Ovary (tissue), 9 donors: ENCODE measurements around the gene ZP1. TPM values are rescaled to one million over a fixed set of nuclear protein-coding genes. Genes with fewer than 3 reads are reported as not detected.
A peak's percentile ranks its signal among the peaks of the same experiment; 100 is the strongest.

ENCODE experiments used
- DNase-seq, 5 donors: peaks; one replicate each; pipeline ENCODE4 v3.0.0-alpha.2; 2019 to 2020
- H3K27ac ChIP-seq, 2 donors: fragments of 200-600 bp; one replicate each; pipeline versions ENCODE4 v1.5.1 to v1.8.0; 2019 to 2022
- H3K27me3 ChIP-seq: fragments of 200-600 bp; one replicate; pipeline ENCODE4 v1.8.0; 2022
- H3K36me3 ChIP-seq: fragments of 200-600 bp; sonication (generic); one replicate; pipeline ENCODE4 v1.5.1; 2019
- H3K4me1 ChIP-seq: one replicate; pipeline ENCODE4 v1.8.1; 2013; ENCODE audit warnings: mild to moderate bottlenecking, moderate library complexity; ENCODE audit not compliant: insufficient read depth
- H3K4me3 ChIP-seq: fragments of 200-600 bp; sonication (generic); one replicate; pipeline ENCODE4 v1.5.1; 2017
- H3K9me3 ChIP-seq, 2 donors: fragments of 200-600 bp in 1 of 2; sonication (generic) in 1 of 2; one replicate each; pipeline versions ENCODE4 v1.5.1 to v1.8.1; 2013 to 2019; ENCODE audit warnings: mild to moderate bottlenecking in 1 of 2, moderate library complexity in 1 of 2
- CTCF ChIP-seq, 3 donors: fragments of 450-650 bp in 2 of 3; fragments of 200-600 bp in 1 of 3; IDR thresholded peaks; one replicate each; pipeline versions ENCODE4 v1.5.1 to v1.8.0; 2016 to 2022; ENCODE audit warnings: antibody characterized with exemption in 3 of 3, mild to moderate bottlenecking in 1 of 3
- EP300 ChIP-seq: sonication (generic); formaldehyde crosslinking; IDR thresholded peaks from one replicate; pipeline ENCODE4 v1.6.1; 2017; ENCODE audit warnings: antibody characterized with exemption
- POLR2A ChIP-seq: fragments of 450-650 bp; IDR thresholded peaks from one replicate; pipeline ENCODE4 v1.6.1; 2017; ENCODE audit warnings: antibody characterized with exemption, mild to moderate bottlenecking, moderate library complexity
- WGBS, 3 donors: extraction: QIAGEN DNeasy Blood & Tissue Kit in 1 of 3; methylation state at CpG; one replicate each; pipeline versions ENCODE4 v1.1.5 to v1.1.7; 2013 to 2017; 5-methylcytosine and 5-hydroxymethylcytosine counted together
- intact Hi-C, 4 donors: fragments of 100-400 bp; cut with DNase I; formaldehyde crosslinking; loops; one replicate each; pipeline versions ENCODE4 v1.11.0 to v1.15.1; 2022 to 2023
- polyA plus RNA-seq, 2 donors: library from polyadenylated mRNA; stranded (reverse); fragments of 200-250 nt in 1 of 2; fragments of 350-450 nt in 1 of 2; fragmentation: Illumina TruSeq in 1 of 2; extraction: RNeasy Lipid Tissue Mini Kit (QIAGEN cat#74804) in 1 of 2; gene quantifications; one replicate each; pipeline ENCODE4 v1.2.3, GENCODE V29; 2013 to 2014
- total RNA-seq, 7 donors: library from RNA; depleted of rRNA in 2 of 7; stranded (reverse); fragments of >200 nt in 2 of 7; fragmentation: NEBNext Ultra II Directional in 3 of 7; extraction: Animal tissue kit (Norgen Biotek cat#: 25700) in 3 of 7; gene quantifications; one replicate each; pipeline versions ENCODE4 v1.1.0 to v1.2.4, GENCODE V29; 2016 to 2023
- donor health status: DM: no; HTN: no; CAD: no; lungs with moderate emphysema.
- donor health status: DM: no; HTN: no; CAD: no.
- donor health status: Bipolar disorder and iron deficiency.
- donor health status: DM: yes; HTN: yes; CAD: no.
- donor health status: DM: no; HTN: no; CAD: no.
- donor health status: DM: yes; HTN: yes; CAD: no.

Gene ZP1
- total and polyA plus RNA-seq, 9 donors: 0.17 TPM; not detected in 8

GRCh38 chr11:60858731-60859464 is 8.4 kb upstream of the ZP1 start:
- Histone ChIP-seq H3K27me3 (no peaks in the 10 kb centered on the region), H3K9me3 (no peaks in the 10 kb centered on the region), H3K4me3 (no peak overlapping the region), H3K27ac (no peak overlapping the region), H3K4me1 (no peaks in the 10 kb centered on the region), H3K36me3 (no peaks in the 10 kb centered on the region)
- WGBS, 3 donors: 82 to 91% (median 82%) methylated on average over 4 of the region's 4 CpGs
- TF ChIP-seq EP300 (no peak), POLR2A (no peak), CTCF (IDR thresholded peaks at IDR 0.05) (no peak)
- peak in 1 of 5 donors; percentile 23 for DNase-seq
- intact Hi-C loops: no loop called here

- Histone ChIP-seq H3K27ac (no peak overlapping the region), H3K36me3 (no peaks in the 10 kb centered on the region), H3K4me3 (no peak overlapping the region), H3K4me1 (no peaks in the 10 kb centered on the region), H3K9me3 (no peaks in the 10 kb centered on the region), H3K27me3 (no peaks in the 10 kb centered on the region)
- intact Hi-C loops: no loop called here
- 83 to 92% (median 87%) methylated on average over 15 of the region's 15 CpGs for WGBS, 3 donors
- TF ChIP-seq POLR2A (no peak), EP300 (no peak), CTCF (IDR thresholded peaks at IDR 0.05) (no peak)
- DNase-seq: peak in 1 of 5 donors; percentile 7
Observed at GRCh38 chr11:60859616-60860250, 7.6 kb upstream of the ZP1 start.

- Histone ChIP-seq H3K9me3 (no peaks in the 10 kb centered on the region), H3K36me3 (no peaks in the 10 kb centered on the region), H3K27ac (no peak overlapping the region), H3K4me3 (no peak overlapping the region), H3K27me3 (no peaks in the 10 kb centered on the region), H3K4me1 (no peaks in the 10 kb centered on the region)
- DNase-seq: peak in 1 of 5 donors; percentile 7
- TF ChIP-seq EP300: no peak
- no peak for TF ChIP-seq POLR2A
- no peak for TF ChIP-seq CTCF (IDR thresholded peaks at IDR 0.05)
- 64 to 67% (median 67%) methylated on average over 7 of the region's 7 CpGs for WGBS, 3 donors
- intact Hi-C loops: no loop called here
Observed at GRCh38 chr11:60860943-60861342, 6.4 kb upstream of the ZP1 start.

- Histone ChIP-seq H3K4me3 (no peak overlapping the region), H3K9me3 (no peaks in the 10 kb centered on the region), H3K27ac (no peak overlapping the region), H3K36me3 (no peaks in the 10 kb centered on the region), H3K4me1 (no peaks in the 10 kb centered on the region), H3K27me3 (no peaks in the 10 kb centered on the region)
- peak in 1 of 5 donors; percentile 8 for DNase-seq
- intact Hi-C loops: no loop called here
- 92 to 94% (median 93%) methylated on average over 9 of the region's 9 CpGs for WGBS, 3 donors
- TF ChIP-seq CTCF (IDR thresholded peaks at IDR 0.05) (no peak), POLR2A (no peak), EP300 (no peak)
Observed at GRCh38 chr11:60862171-60862570, 5.2 kb upstream of the ZP1 start.
